ENCODE data around the gene NXNL1.

NXNL1 gene

GRCh38 chr19:17456127-17456526 lies 4.6 kb downstream of the NXNL1 start:
- peaks cover 80% of the 10 kb centered on the region for H3K27me3 Mint-ChIP-seq
- CTCF ChIA-PET: no interaction called here
- no peak overlapping the region for H3K27ac Mint-ChIP-seq
- no peak for DNase-seq
- H3K9me3 Mint-ChIP-seq: no peaks in the 10 kb centered on the region
- no peaks in the 10 kb centered on the region for H3K36me3 Mint-ChIP-seq
- peaks cover 10% of the 10 kb centered on the region for H3K4me1 Mint-ChIP-seq
- H3K4me3 Mint-ChIP-seq: no peak overlapping the region

DNA sequence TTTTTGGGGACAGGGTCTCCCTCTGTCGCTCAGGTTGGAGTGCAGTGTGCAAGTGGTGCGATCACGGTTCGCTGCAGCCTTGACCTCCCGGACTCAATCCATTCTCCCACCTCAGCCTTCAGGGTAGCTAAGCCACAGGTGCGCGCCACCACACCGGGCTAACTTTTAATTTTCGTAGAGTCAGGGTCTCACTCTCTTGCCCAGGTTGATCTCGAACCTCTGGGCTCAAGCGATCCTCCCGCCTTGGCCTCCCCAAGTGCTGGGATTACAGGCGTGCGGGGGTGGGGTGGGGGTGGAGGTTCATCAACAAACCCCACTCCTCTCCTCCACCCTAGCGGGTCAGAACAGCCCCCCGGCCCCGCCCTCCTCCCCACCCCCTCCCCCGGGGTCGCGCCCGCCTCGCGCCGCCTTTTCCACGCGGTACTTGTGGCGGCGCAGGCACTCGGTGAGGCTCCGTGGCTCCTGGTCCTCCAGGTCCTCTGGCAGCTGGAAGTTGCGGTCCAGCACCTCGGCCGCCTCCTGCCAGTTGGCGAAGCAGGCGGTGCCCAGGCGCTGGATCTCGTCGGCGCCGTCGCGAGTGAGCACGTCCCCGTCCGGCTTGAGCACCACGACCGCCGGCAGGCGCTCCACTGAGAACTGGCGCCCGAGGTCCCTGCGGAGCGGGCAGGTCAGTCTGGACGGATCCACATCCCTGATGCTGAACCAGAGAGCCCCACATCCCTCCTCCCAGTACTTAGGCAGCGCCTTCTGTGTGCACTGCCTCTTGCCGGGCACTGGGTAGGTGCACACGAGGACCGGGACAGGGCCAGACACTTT lies 5.2 kb downstream of the NXNL1 start:
- CTCF ChIA-PET: interaction anchor here (0.7 to 1.3 kb wide), 3 partner anchors 10 to 118 kb away, joined by 3 to 10 read pairs (median 4); no protein-coding TSS in a partner anchor
- H3K9me3 Mint-ChIP-seq: no peaks in the 10 kb centered on the region
- H3K36me3 Mint-ChIP-seq: no peaks in the 10 kb centered on the region
- peaks cover 80% of the 10 kb centered on the region for H3K27me3 Mint-ChIP-seq
- no peak for DNase-seq
- H3K4me3 Mint-ChIP-seq: no peak overlapping the region
- peaks cover 16% of the 10 kb centered on the region for H3K4me1 Mint-ChIP-seq
- no peak overlapping the region for H3K27ac Mint-ChIP-seq

- no peak overlapping the region for H3K27ac Mint-ChIP-seq
- H3K9me3 Mint-ChIP-seq: no peaks in the 10 kb centered on the region
- H3K4me1 Mint-ChIP-seq: peaks cover 24% of the 10 kb centered on the region
- no peak for DNase-seq
- H3K27me3 Mint-ChIP-seq: peaks cover 80% of the 10 kb centered on the region
- CTCF ChIA-PET: interaction anchor here (0.9 to 1.3 kb wide), 3 partner anchors 11 to 119 kb away, joined by 3 to 10 read pairs (median 4); no protein-coding TSS in a partner anchor
- H3K4me3 Mint-ChIP-seq: no peak overlapping the region
- H3K36me3 Mint-ChIP-seq: no peaks in the 10 kb centered on the region
These were observed 6.1 kb downstream of the NXNL1 start for GRCh38 chr19:17454576-17455071.

- no peak overlapping the region for H3K4me3 Mint-ChIP-seq
- H3K9me3 Mint-ChIP-seq: no peaks in the 10 kb centered on the region
- no peaks in the 10 kb centered on the region for H3K36me3 Mint-ChIP-seq
- peaks cover 58% of the 10 kb centered on the region for H3K27me3 Mint-ChIP-seq
- DNase-seq: no peak
- CTCF ChIA-PET: interaction anchor here (0.9 kb wide), 1 partner anchor 13 kb away, joined by 5 read pairs; no protein-coding TSS in a partner anchor
- peaks cover 24% of the 10 kb centered on the region for H3K4me1 Mint-ChIP-seq
- H3K27ac Mint-ChIP-seq: no peak overlapping the region
These were observed 8.9 kb downstream of the NXNL1 start for GRCh38 chr19:17451820-17452219.

- CTCF ChIA-PET: interaction anchor here (0.7 to 0.9 kb wide), 2 partner anchors 15 to 125 kb away, joined by 5 read pairs; no protein-coding TSS in a partner anchor
- Mint-ChIP-seq H3K36me3 (no peaks in the 10 kb centered on the region), H3K27me3 (peaks cover 45% of the 10 kb centered on the region), H3K9me3 (no peaks in the 10 kb centered on the region), H3K4me3 (no peak overlapping the region), H3K4me1 (peaks cover 24% of the 10 kb centered on the region), H3K27ac (peak overlapping the region; percentile 26)
- peak; percentile 47 for DNase-seq
These were observed 10.3 kb downstream of the NXNL1 start for GRCh38 chr19:17450264-17451075.

DNA sequence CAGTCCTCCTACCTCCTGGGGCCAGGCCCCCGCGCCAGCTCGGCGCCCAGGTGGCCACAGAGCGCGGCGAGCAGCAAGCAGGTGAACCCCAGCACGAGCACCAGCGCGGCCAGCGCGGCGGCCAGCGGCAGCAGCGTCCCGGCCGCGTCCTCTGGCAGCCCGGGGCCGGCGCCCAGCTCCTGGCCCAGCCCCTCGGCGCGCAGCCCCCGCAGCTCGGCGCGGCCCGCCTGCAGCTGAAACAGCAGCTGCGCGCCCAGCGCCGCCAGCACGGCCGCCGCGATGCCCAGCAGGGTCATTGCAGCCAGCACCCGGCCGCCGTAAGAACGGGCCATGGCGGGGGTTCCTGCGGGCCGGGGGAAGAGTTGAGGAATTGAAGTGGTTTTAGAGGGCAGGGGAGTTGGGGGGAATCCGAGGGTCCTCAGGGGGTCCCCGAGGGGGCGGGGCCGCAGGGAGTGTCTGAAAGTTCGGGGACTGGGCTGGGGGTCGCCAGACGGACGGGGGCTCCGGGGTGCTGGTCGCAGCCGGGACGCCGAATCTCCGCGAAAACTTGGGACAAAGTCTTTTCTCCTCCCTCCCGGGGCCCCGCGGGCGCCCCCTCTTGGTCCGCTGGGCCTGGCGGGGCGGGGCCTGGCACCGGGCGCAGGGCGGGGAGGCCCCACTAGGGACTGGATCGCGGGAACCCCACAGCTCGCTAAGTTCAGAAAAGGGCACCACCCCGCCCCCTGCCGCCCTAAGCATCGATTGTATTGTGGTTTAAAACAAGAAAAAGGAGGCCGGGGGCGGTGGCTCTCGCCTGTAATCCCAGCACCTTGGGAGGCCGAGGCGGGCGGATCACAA lies 12.4 kb downstream of the NXNL1 start, which contains the start of gene TMEM221:
TSS of gene TMEM221 (minus strand) at position 538 of the 837 bp plus-strand sequence. CDS start at position 332, 206 bp downstream.
- CTCF ChIA-PET: interaction anchor here (0.5 to 1.5 kb wide), 5 partner anchors 7 to 42 kb away, joined by 3 to 5 read pairs (median 3); no protein-coding TSS in a partner anchor
- Mint-ChIP-seq H3K36me3 (no peaks in the 10 kb centered on the region), H3K27ac (no peak within 1 kb of the TSS), H3K27me3 (peaks cover 24% of the 10 kb centered on the region), H3K9me3 (no peaks in the 10 kb centered on the region), H3K4me1 (peaks cover 19% of the 10 kb centered on the region), H3K4me3 (peak within 1 kb of the TSS; percentile 37)
- peak; percentile 70 for DNase-seq

DNA sequence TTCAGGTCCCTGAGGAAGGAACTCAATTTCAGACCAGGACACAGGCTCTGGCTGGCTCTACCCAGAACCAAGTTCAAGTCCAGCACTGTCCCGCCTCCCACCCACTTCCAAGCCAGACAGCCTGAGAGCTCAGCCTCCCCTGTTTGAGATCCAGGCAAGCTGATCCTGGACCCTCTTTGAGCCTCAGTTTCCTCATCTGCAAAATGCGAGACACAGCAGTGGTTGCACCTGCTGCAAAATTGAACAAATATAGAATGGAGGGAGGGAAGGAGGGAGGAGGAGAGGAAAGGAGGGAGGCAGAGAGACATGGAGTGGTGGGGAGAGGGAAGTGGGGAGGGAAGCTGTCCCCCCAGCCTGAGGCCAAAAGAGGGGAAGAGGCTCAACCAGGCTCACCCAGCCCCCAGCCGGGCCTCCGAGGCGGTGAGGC lies 13.0 kb downstream of the NXNL1 start:
- CTCF ChIA-PET: interaction anchor here (0.7 to 1.5 kb wide), 3 partner anchors 10 to 41 kb away, joined by 3 to 5 read pairs (median 4); no protein-coding TSS in a partner anchor
- peak overlapping the region; percentile 37 for H3K4me3 Mint-ChIP-seq

DNA sequence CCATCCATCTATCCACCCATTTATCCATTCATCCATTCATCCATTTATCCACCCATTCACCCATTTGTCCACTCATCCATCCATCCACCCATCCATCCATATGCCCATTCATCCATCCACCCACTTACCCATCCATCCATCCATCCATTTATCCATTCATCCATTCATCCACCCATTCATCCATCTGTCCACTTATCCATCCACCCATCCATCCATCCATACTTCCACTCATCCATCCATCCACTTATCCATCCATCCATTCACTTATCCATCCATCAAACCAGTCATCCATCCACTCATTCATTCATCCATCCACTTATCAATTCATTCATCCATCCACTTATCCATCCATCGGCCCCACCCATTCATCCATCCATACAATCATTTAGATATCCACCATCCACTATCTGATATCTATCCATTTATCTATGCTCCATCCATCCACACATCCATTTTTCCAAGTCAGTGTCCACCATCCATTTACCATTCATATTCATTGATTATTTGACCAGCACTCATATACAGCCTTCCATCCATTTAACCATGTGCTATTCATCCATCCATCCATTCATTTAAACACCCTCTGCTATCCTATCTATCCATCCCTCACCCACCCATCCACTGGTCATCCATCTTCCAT lies 15.1 kb downstream of the NXNL1 start:
- Mint-ChIP-seq H3K4me1 (peaks cover 9% of the 10 kb centered on the region), H3K36me3 (no peaks in the 10 kb centered on the region), H3K27ac (no peak overlapping the region), H3K9me3 (peaks cover 3% of the 10 kb centered on the region), H3K4me3 (no peak overlapping the region), H3K27me3 (peaks cover 15% of the 10 kb centered on the region)
- no peak for DNase-seq
- CTCF ChIA-PET: interaction anchor here (1.0 to 1.1 kb wide), 2 partner anchors 20 kb away, joined by 3 to 4 read pairs; no protein-coding TSS in a partner anchor

More for the DNA sequence above, 13.0 kb downstream of the NXNL1 start:
- Mint-ChIP-seq H3K4me1 (peaks cover 18% of the 10 kb centered on the region), H3K36me3 (no peaks in the 10 kb centered on the region), H3K9me3 (no peaks in the 10 kb centered on the region), H3K27ac (no peak overlapping the region), H3K27me3 (peaks cover 21% of the 10 kb centered on the region)
- no peak for DNase-seq

- Mint-ChIP-seq H3K4me1 (no peaks in the 10 kb centered on the region), H3K27ac (no peak overlapping the region), H3K9me3 (peaks cover 3% of the 10 kb centered on the region), H3K27me3 (peaks cover 17% of the 10 kb centered on the region), H3K36me3 (no peaks in the 10 kb centered on the region), H3K4me3 (no peak overlapping the region)
- CTCF ChIA-PET: interaction anchor here (0.6 to 2.0 kb wide), 9 partner anchors 8 to 409 kb away, joined by 3 to 10 read pairs (median 3); partner anchors contain the start of gene CCDC194
- peak; percentile 35 for DNase-seq
These were observed 19.3 kb downstream of the NXNL1 start for GRCh38 chr19:17441241-17442021.

- Mint-ChIP-seq H3K27ac (no peak overlapping the region), H3K36me3 (no peaks in the 10 kb centered on the region), H3K9me3 (peaks cover 3% of the 10 kb centered on the region), H3K4me1 (no peaks in the 10 kb centered on the region), H3K27me3 (peaks cover 17% of the 10 kb centered on the region), H3K4me3 (no peak overlapping the region)
- CTCF ChIA-PET: interaction anchor here (0.8 to 1.3 kb wide), 2 partner anchors 11 to 51 kb away, joined by 3 read pairs; no protein-coding TSS in a partner anchor
- no peak for DNase-seq
These were observed 23.9 kb downstream of the NXNL1 start for GRCh38 chr19:17436874-17437267.

DNA sequence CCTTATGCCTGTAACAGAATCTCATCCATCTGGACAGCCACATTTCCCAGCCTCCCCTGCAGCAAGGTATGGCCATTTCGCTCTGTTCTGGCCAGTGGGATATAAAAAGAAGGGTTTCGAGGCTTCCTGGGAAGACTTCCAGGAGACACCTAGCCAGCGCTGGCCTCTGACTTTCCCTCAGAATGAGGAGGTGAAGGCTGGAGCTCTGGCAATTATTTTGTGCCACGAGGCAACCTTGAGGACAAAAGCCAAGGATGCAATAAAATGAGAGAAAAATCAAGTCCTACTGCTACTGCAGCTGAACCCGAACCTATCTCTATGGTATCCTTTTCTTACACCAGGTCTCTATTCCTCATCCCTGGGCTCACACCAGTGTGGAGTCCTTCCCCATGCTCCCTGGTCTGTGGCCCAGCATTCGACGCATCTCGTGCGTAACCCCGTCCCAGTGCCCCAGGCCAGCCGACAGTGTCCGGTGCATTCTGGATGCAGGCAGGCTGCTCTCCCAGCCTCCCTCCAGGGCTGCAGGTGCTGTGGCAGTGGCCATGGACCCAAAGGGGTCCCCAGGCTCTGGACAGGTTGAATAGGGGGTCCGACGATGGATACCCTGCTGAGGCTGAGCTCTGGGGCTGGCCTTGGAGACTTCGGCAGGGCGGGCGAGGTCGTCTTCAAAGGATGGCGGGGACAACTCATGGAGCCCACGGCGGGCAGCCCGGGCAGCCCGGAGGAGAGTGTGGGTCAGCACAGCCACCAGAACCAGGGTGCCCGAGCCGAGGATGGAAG lies 24.4 kb downstream of the NXNL1 start:
- no peak for DNase-seq
- H3K4me1 Mint-ChIP-seq: peaks cover 4% of the 10 kb centered on the region
- H3K4me3 Mint-ChIP-seq: no peak overlapping the region
- H3K9me3 Mint-ChIP-seq: no peaks in the 10 kb centered on the region
- H3K27ac Mint-ChIP-seq: no peak overlapping the region
- CTCF ChIA-PET: no interaction called here
- H3K36me3 Mint-ChIP-seq: no peaks in the 10 kb centered on the region
- H3K27me3 Mint-ChIP-seq: peaks cover 17% of the 10 kb centered on the region
